Keratinocyte (primary cell): Measurements from ENCODE around the gene ASTN2. TPM values are rescaled to one million over a fixed set of nuclear protein-coding genes. Genes with fewer than 3 reads are reported as not detected.

ENCODE experiments used
- DNase-seq: peaks from one replicate; pipeline ENCODE4 v3.0.0-alpha.2; 2011; ENCODE audit warnings: low read depth, missing footprints, low spot score
- FAIRE-seq: peaks from 2 replicates; lab custom pipeline; 2011; peaks lifted over from hg19 to GRCh38; lab: Jason Lieb, UNC
- H2AFZ ChIP-seq: 2 replicates; pipeline ENCODE4 v1.6.0; 2012; ENCODE audit warnings: low read length, control low read depth, inconsistent platforms; ENCODE audit not compliant: control insufficient read depth
- H3K27ac ChIP-seq: 2 replicates; pipeline ENCODE4 v1.5.1; 2011; ENCODE audit warnings: low read length; ENCODE audit not compliant: control insufficient read depth, insufficient read depth
- H3K27me3 ChIP-seq: 3 replicates; pipeline ENCODE4 v1.6.0; 2011; ENCODE audit warnings: low read length; ENCODE audit not compliant: control insufficient read depth, insufficient read depth; ENCODE audit errors: extremely low read depth
- H3K36me3 ChIP-seq, 2 experiments: 2 replicates in 1 of 2; 3 replicates in 1 of 2; pipeline ENCODE4 v1.5.1; 2011; ENCODE audit warnings: low read length in 2 of 2, mild to moderate bottlenecking in 1 of 2; ENCODE audit not compliant: control insufficient read depth in 2 of 2, insufficient read depth in 2 of 2; ENCODE audit errors: extremely low read depth in 1 of 2
- H3K4me1 ChIP-seq: 3 replicates; pipeline ENCODE4 v1.5.1; 2011; ENCODE audit warnings: low read length; ENCODE audit not compliant: control insufficient read depth, insufficient read depth; ENCODE audit errors: extremely low read depth
- H3K4me2 ChIP-seq: 3 replicates; pipeline ENCODE4 v1.6.0; 2011; ENCODE audit warnings: low read depth, low read length; ENCODE audit not compliant: control insufficient read depth, insufficient read depth; ENCODE audit errors: extremely low read depth
- H3K4me3 ChIP-seq, 3 experiments: fragments of 200-600 bp in 1 of 3; sonication (generic) in 1 of 3; 2 replicates in 2 of 3; 3 replicates in 1 of 3; pipeline ENCODE4 v1.5.1; 2011 to 2016; ENCODE audit warnings: low read length in 3 of 3, mild to moderate bottlenecking in 3 of 3, control low read depth in 2 of 3, inconsistent platforms in 1 of 3, low read depth in 1 of 3, mixed read lengths in 1 of 3, mixed run types in 1 of 3, moderate library complexity in 1 of 3; ENCODE audit not compliant: control insufficient read depth in 2 of 3, insufficient read depth in 2 of 3; ENCODE audit errors: extremely low read depth in 1 of 3
- H3K79me2 ChIP-seq: 2 replicates; pipeline ENCODE4 v1.6.0; 2012; ENCODE audit warnings: low read length; ENCODE audit not compliant: control insufficient read depth, insufficient read depth
- H3K9ac ChIP-seq: 3 replicates; pipeline ENCODE4 v1.6.0; 2011; ENCODE audit warnings: low read length; ENCODE audit not compliant: control insufficient read depth, insufficient read depth; ENCODE audit errors: extremely low read depth
- H3K9me1 ChIP-seq: 3 replicates; pipeline ENCODE4 v1.6.0; 2011; ENCODE audit warnings: low read length; ENCODE audit not compliant: control insufficient read depth, insufficient read depth; ENCODE audit errors: extremely low read depth
- H3K9me3 ChIP-seq: 2 replicates; pipeline ENCODE4 v1.5.1; 2012; ENCODE audit warnings: low read depth, low read length; ENCODE audit not compliant: control insufficient read depth
- H4K20me1 ChIP-seq: 3 replicates; pipeline ENCODE4 v1.6.0; 2011; ENCODE audit warnings: low read length; ENCODE audit not compliant: control insufficient read depth, insufficient read depth; ENCODE audit errors: extremely low read depth
- EZH2 ChIP-seq: IDR thresholded peaks from one replicate; pipeline ENCODE4 v1.6.1; 2012; ENCODE audit warnings: inconsistent platforms, mild to moderate bottlenecking, low read length, moderate library complexity
- dilution Hi-C: fragments of 300-500 bp; cut with MboI; formaldehyde crosslinking; loops from one replicate; pipeline ENCODE4 v1.7.0; 2020; ENCODE audit warnings: low sequenced_read_pairs; ENCODE audit not compliant: extremely low pct_ligation_motif_present
- polyA plus RNA-seq, 5 experiments: library from polyadenylated mRNA; depleted of rRNA in 3 of 5; stranded (reverse) in 3 of 5; stranded (forward) in 1 of 5; unstranded in 1 of 5; fragments of >200 nt; gene quantifications; 1 replicate in 1 of 5; 2 replicates in 3 of 5; 3 replicates in 1 of 5; pipeline versions ENCODE4 v1.2.1 to v1.2.3, GENCODE V29; 2011 to 2012; ENCODE audit warnings: missing spikeins in 2 of 5, low read depth in 1 of 5, low replicate concordance in 1 of 5
- TF ChIP-seq, protein P1 (sequence below), 3 experiments: IDR thresholded peaks in 1 of 3; conservative IDR thresholded peaks in 1 of 3; optimal IDR thresholded peaks in 1 of 3; 2 replicates in 2 of 3; 3 replicates in 1 of 3; pipeline versions ENCODE3 to v1.5.1; 2011; ENCODE audit warnings: low read length in 3 of 3, mild to moderate bottlenecking in 3 of 3, moderate library complexity in 2 of 3, control low read depth in 1 of 3, inconsistent platforms in 1 of 3; ENCODE audit not compliant: insufficient read depth in 2 of 3; ENCODE audit errors: extremely low read depth in 1 of 3

The ASTN2 gene
- polyA plus RNA-seq, 1 donor (not counting 4 experiments of a cell fraction or from before 2014, with no cell fraction given), result 0.31 TPM

DNA sequence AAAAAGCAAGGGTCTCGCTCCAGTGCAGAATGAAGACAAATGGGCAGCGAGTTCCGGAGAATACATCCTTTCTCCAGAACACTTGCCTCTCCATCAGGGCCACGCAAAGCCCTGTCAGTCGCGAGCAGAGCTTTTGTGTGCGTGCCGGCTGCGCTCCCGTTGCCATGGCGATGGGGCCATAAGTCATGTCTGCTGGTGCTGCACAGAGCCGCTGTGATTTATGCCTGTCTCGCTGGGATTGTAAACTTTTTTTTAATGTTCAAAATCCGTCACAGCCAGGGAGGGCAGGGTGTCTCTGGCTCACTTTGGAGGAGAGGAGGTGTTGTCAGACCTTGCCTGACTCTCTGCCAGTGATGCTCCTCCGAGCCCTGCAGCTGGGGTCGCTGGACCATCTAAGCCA, 455.0 kb downstream of the ASTN2 start:
- Histone ChIP-seq H2AFZ (no peak overlapping the region), H3K36me3 (no peaks in the 10 kb centered on the region), H3K27ac (no peak overlapping the region), H3K9me3 (no peaks in the 10 kb centered on the region), H3K27me3 (no peaks in the 10 kb centered on the region), H3K4me3 (no peak overlapping the region), H4K20me1 (no peaks in the 10 kb centered on the region), H3K9ac (no peak overlapping the region), H3K9me1 (no peaks in the 10 kb centered on the region), H3K4me1 (no peaks in the 10 kb centered on the region), H3K79me2 (no peaks in the 10 kb centered on the region), H3K4me2 (no peak overlapping the region)
- TF ChIP-seq EZH2, result no peak
- TF ChIP-seq, protein P1, sequence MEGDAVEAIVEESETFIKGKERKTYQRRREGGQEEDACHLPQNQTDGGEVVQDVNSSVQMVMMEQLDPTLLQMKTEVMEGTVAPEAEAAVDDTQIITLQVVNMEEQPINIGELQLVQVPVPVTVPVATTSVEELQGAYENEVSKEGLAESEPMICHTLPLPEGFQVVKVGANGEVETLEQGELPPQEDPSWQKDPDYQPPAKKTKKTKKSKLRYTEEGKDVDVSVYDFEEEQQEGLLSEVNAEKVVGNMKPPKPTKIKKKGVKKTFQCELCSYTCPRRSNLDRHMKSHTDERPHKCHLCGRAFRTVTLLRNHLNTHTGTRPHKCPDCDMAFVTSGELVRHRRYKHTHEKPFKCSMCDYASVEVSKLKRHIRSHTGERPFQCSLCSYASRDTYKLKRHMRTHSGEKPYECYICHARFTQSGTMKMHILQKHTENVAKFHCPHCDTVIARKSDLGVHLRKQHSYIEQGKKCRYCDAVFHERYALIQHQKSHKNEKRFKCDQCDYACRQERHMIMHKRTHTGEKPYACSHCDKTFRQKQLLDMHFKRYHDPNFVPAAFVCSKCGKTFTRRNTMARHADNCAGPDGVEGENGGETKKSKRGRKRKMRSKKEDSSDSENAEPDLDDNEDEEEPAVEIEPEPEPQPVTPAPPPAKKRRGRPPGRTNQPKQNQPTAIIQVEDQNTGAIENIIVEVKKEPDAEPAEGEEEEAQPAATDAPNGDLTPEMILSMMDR (optimal IDR thresholded peaks at IDR 0.05 in 1 of 3, IDR thresholded peaks at IDR 0.05 in 1 of 3, conservative IDR thresholded peaks at IDR 0.05 in 1 of 3; ENCODE audit: extremely low read depth in 1 of 3, insufficient read depth in 2 of 3, low read length in 3 of 3), result no peak
- FAIRE-seq (no peak), DNase-seq (no peak)
- dilution Hi-C loops, result no loop called here

DNA sequence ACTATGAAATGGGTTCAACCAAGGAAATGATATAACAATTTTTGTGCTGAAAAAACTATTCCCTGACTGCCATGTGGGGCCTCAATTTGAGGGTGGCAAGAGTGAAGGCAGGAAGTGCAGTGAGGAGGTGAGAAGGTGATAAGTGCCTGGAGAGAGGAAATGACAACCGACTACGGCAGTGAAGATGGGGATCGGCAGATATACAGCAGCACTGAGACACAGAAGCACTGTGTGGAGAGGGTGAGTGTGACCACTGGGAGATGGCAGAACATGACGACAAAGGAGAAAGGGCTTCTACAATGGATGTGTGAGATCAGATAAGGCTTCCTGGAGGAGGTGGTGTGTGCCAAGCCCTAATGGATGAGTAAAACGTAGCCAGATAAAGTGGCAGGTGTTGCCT, 456.0 kb downstream of the ASTN2 start:
- Histone ChIP-seq H3K9me1 (no peaks in the 10 kb centered on the region), H2AFZ (no peak overlapping the region), H3K27me3 (no peaks in the 10 kb centered on the region), H4K20me1 (no peaks in the 10 kb centered on the region), H3K36me3 (no peaks in the 10 kb centered on the region), H3K27ac (no peak overlapping the region), H3K4me1 (no peaks in the 10 kb centered on the region), H3K9me3 (no peaks in the 10 kb centered on the region), H3K79me2 (no peaks in the 10 kb centered on the region), H3K4me2 (no peak overlapping the region), H3K4me3 (no peak overlapping the region), H3K9ac (no peak overlapping the region)
- FAIRE-seq, result no peak
- dilution Hi-C loops, result no loop called here
- no peak for DNase-seq
- no peak for TF ChIP-seq EZH2
- TF ChIP-seq, protein P1 (optimal IDR thresholded peaks at IDR 0.05 in 1 of 3, IDR thresholded peaks at IDR 0.05 in 1 of 3, conservative IDR thresholded peaks at IDR 0.05 in 1 of 3; ENCODE audit: extremely low read depth in 1 of 3, insufficient read depth in 2 of 3, low read length in 3 of 3), result no peak
